ENCODE measurements around the gene ANGPTL1.
"Not testable (repeated sequence)": the region's sequence is repeated elsewhere in the genome, so short reads cannot be mapped to it uniquely, and the experiment has no call there.

ANGPTL1 gene

DNA sequence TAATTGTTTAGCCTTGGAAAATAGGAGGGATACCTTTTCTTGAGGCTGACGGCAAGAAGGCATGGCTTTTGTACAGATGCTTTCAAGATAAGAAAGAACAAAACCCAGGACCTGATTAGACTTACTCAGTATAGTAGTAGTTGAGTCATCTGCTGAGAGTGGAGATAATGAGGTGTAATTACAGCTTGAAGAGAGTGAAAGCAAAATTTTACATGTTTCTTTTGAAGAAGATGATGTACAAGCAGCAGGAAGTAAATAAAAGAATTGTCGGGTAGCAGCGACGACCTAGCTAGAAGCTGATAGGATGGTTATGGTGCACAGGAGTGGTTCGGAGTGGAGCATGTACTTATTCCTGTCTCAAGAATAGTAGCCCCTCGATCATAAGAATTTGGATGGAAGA is 6.6 kb downstream of the ANGPTL1 start:
- no peak for DNase-seq

DNA sequence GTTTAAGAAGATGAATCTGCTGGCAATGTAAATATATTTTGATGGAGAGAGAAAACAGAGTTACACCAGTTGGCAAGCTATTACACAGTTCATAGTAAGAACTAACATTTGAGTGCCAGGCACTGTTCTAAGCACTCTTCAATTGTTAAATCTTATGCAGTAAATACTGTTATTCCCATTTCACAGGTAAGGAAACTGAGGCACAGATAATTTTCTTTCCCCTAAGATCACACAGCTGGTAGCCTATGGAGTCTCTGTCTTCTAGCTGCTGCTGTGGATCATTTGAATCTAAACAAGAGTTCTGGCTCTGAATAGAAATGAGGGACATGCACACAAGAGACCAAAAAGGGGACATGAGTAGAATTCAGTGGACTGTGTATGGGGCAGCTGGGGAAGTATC is 8.0 kb downstream of the ANGPTL1 start:
- DNase-seq = no peak

DNA sequence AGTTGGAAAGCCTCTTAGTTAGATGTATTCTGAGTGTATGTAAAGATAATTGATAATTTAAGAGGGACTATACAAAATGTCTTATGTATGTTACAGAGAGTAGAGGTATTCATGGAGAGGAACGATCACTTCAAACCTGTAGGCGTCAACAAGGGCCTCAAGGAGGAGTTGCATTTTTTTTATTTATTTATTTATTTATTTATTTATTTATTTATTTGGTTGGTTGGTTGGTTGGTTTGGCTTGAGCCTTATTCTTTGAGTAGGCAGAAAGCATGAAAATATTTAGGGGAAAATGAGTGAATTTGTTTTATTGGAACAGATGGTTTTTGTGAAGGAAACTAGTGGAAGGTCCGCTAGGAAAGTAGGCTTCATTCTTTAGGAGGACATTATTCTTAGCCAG is 8.5 kb downstream of the ANGPTL1 start:
- no peak for DNase-seq

DNA sequence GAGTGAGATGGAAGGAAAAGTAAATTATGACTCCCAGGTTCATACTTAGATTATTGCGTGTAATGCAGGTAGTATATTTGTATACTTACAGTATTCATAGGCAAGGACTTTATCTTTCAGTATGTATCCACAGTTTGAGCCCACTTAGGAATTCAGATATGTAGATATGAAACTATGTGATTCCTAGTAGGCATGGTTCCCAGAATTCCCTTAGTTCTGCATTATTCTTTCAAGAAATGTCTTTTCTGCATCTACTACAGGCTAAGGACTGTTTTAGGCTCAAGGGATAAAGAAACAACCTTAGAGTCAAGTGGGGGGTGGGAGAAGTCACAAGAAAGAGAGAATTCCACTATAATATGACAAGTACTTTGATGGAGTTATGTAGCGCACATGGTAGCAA is 13.8 kb downstream of the ANGPTL1 start:
- no peak for DNase-seq

DNA sequence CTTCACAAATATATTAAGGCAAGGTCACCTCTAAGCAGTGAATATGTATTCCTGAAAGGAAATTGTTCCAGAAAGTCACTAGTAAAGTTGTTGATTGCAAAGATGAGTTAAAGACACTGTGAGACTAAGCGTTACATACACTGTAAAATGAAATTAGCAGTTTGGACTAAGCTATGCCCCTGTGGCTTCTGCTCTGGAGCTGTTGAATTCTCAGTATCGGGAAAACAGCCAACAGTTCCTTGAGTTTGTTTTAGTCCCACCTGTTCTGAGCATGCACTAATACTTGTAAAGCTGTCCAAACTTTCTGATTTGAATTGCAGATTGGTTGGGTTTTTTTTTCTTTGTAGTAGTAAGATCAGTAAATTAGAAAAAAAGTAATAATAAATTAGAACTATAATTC is 21.0 kb downstream of the ANGPTL1 start:
- no peak for DNase-seq

DNA sequence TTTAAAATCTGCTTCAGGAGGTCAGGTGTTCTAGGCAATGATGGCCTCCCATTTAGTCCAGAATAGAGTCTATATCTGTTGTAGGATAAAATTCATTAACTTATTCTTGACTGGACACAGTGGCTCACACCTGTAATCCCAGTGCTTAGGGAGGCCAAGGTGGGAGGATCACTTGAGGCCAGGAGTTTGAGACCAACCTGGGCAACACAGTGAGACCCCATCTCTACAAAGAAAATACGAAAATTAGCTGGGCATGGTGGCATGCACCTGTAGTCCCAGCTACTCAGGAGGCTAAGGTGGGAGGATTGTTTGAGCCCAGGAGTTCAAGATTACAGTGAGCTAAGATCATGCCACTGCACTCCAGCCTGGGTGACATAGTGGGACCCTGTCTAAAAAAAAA is 23.0 kb downstream of the ANGPTL1 start:
- DNase-seq = not testable (repeated sequence)

DNA sequence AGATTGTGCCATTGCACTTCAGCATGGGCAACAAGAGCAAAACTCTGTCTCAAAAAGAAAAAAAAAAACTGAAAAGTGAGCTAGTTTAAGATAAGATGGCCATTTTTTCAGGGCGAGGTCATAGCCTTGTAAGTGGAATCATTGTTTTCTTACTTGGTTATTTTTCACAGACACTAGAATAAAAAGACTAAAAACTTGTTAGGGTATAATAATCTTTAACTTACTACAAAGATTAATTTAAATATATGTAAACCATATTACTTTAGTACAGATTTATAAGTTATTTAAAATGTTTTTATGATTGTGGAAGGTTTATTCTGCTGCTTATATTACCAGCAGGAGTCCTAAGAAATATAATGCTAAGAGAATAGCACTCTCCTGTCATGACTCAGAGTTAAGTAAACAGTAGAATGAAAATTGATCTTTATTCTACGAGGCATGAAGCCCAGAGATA is 23.5 kb downstream of the ANGPTL1 start:
- no peak for DNase-seq

DNA sequence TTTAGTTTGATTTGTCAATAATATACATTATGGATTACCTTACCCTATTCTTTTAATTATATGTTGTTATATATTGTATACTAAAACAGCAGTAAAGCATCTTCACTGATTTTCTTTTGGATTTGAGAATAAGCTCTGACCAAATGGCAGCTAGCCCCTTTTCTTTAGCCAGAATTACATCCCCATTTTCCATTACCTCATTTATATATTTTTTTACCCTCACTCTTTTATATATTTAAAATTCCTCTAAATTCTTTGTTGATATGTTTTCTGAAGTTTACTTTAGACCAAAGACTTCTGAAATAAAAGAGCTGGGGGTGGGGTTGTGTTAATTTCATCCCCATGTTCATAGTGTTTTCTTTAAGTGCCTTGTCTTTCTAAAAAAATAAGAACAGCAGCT is 24.6 kb downstream of the ANGPTL1 start:
- DNase-seq = no peak

DNA sequence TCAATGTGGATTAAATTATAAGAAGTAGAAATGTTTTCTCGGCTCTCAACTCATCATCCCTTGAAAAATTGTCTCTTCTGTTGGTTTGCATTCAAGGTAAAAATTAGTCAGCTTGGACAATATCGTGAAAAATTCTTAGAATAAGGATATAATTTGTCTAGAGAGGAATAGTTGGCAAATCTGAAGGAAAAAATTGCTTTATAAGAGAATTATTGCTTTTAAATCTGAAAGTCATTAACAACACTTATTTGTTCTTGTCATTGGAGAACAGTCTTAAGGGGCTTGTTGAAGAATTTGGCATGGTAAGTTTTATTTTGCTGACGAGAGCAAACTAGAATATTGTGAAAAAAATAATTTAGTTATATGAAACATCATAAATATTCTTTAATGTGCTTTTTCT is 26.4 kb downstream of the ANGPTL1 start:
- no peak for DNase-seq

DNA sequence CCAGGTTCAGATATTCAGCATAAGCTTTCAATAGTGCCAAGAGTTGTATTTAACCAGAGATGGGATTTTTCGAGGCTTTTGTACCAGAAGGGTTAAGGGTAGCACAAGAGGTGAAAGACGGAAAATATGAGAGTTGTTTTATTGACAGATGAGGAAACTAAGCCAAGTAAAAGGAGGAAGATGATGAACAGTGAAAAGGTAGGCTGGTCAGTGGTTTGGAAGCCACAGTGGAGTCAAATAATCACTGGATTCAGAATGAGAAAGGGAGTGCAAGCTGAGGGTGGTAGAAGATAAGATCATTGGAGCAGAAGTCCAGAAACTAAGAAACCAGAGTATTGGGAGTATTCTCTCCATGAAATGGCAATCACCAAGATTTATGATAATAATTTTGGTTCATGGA is 45.7 kb downstream of the ANGPTL1 start:
- DNase-seq = no peak

DNA sequence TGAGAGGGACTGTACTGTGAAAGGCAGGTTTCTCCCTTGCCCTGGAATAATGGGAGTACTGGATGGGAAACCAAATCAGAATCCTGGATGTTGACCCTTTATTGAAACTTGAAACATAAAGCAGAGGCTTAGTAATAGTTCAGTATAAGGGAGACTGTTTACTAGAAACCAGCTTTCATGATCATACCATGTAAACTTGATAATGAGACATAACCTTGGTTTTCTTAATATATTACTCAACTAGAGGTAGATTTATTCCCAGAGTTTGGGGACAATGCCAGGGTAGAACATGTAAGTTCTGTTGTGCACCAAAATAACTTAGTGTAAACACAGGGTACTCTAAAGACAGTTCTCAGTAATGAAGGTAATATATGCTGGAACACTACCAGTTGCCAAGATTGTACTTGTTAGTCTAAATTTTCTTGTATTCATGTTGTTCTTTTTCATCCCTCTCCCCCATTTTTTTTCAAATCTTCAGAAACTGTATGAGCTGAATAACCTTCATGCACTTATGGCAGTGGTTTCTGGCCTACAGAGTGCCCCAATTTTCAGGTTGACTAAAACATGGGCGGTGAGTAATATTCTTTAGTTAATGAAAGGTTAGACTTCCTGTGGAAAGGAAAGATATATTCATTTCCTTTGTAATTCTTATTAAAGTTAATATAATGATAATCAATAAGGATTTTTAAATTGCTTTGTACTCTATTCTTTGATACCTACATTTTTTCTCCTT is 49.6 kb downstream of the ANGPTL1 start:
- no peak for DNase-seq

DNA sequence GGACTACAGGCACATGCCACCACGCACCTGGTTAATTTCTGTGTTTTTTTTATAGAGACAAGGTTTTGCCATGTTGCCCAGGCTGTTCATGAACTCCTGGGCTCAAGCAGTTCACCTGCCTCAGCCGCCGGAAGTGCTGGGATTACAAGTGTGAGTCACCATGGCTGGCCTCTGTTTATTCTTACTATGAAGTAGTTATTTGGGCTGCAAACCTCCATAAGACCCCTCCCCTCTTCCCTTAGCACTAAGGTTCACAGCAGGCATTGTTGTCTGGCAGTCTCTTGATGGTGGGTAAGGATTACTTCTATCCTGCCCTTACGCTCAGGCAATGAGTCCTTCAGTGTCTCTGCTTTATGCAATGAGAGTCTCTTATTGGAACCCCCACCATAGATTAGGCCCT is 51.8 kb downstream of the ANGPTL1 start:
- no peak for DNase-seq

DNA sequence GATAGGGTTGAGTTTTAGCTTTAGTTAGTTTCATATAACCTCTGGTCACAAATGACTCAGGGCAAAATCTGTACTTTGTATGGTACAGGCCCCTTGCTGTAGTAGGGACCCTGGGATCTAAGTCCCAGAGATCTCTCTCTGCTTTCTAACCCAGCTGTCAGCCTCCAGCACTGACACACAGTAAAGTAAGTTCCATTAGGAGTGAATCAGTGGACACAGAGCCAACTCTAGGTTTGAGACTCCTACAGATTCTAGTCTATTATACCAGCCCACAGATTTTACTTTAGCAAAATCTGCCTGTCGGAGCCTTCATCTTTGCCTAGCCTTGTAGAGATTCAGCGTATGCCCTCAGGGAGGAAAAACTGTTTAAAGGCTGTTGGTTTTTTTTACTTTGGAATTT is 52.5 kb downstream of the ANGPTL1 start:
- DNase-seq = no peak

DNA sequence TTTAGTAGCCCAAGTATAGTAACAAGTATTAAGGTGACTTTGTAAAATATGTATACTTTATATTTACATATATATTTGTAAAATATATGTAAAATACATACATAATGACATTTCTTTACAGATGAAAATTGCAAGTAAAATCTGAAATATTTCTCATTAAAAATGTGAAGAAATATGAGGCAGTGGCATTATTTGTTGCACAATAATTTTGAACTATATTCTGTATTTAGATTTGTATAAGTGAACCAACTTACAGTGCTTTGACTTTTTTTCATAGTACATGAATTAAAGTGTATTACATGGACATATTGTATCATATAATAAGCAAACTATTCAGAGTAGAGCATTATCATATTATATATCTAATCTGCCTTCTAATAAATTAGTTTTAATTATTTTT is 60.3 kb downstream of the ANGPTL1 start:
- no peak for DNase-seq

DNA sequence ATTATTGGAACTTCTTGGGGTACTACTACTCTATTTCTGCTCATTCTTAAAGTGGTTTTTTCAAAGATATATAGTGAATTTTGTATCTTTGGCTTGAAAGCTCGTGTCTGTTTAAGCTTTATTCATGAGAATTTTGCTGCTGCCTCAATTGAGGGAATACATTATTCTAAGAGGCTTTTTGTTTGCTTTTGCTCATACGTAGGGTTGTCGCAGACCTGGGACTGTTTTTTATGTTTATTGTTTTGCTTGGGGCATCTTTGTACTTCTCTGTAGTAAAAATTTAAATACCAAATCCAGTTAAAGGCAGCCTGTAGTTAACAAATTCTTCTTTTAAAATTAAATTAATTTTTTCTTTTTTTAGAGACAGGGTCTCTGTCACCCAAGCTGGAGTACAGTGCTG is 62.3 kb downstream of the ANGPTL1 start:
- no peak for DNase-seq

DNA sequence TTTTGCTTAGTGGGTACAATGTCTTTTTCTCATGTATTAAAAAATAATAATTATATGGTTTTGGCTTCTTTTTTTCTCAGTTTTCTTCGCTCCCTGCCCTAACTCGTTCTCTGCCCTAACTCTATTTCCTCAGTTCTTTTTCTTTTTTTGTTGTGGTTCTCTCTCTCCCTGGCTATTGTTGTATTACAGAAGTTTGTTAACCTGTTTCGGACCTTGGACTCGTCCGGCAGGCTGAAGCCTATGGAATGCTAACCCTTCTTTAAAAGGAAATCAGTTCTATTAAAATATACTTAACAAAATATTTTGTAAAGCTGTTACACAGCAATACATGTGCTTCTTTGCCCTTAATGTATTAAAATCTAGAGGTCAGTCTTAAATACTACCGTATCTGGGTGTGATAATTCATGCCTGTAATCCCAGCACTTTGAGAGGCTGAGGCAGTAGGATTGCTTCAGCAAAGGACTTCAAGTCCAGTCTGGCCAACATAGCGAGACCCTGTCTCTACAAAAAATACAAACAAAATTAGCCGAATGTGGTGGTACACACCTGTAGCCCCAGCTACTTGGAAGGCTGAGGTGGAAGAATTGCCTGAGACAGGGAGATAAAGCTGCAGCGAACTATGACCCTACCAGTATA is 64.1 kb downstream of the ANGPTL1 start:
- no peak for DNase-seq

DNA sequence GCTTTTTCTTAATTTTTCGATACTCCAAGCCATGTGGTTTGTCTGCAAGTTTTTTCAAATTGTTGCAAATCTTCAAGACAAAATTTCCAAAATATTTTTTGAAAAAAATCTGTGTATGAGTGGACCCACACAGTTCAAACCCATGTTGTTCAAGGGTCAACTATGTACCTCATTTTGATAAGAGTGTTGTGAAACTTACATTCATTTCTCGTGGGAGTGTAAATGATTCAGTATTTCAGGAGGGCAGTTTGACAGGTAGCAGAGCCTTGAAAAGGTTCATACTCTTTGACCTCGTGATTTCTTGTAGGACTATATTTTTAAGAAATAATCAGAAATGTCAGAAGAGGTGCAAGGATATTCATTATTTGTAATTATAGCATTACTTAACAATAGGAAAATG is 68.0 kb downstream of the ANGPTL1 start:
- no peak for DNase-seq
